H9 (cell line): ENCODE results near the gene AKR1C2. TPM values are rescaled to one million over a fixed set of nuclear protein-coding genes. Genes with fewer than 3 reads are reported as not detected.
"Not testable (repeated sequence)": the region's sequence is repeated elsewhere in the genome, so short reads cannot be mapped to it uniquely, and the experiment has no call there.

Experiments
- DNase-seq: peaks from one replicate; pipeline ENCODE4 v3.0.0-alpha.2; 2017
- H2AFZ ChIP-seq: one replicate; pipeline ENCODE4 v1.6.1; 2013; ENCODE audit warnings: mild to moderate bottlenecking, low read length, control low read depth, moderate library complexity
- H2AK5ac ChIP-seq: 2 replicates; pipeline ENCODE4 v1.6.1; 2013; ENCODE audit warnings: low read length, control low read depth, mixed read lengths; ENCODE audit not compliant: insufficient read length
- H2BK120ac ChIP-seq: one replicate; pipeline ENCODE4 v1.6.1; 2013; ENCODE audit warnings: low read depth, mild to moderate bottlenecking, low read length, control low read depth, inconsistent platforms; ENCODE audit not compliant: poor library complexity, severe bottlenecking
- H2BK12ac ChIP-seq: 2 replicates; pipeline ENCODE4 v1.6.1; 2013; ENCODE audit warnings: low read length, control low read depth, mixed read lengths, low read depth; ENCODE audit not compliant: insufficient read length
- H2BK15ac ChIP-seq: 2 replicates; pipeline ENCODE4 v1.6.1; 2013; ENCODE audit warnings: low read depth, low read length, control low read depth
- H2BK20ac ChIP-seq: one replicate; pipeline ENCODE4 v1.6.1; 2013; ENCODE audit warnings: low read depth, mild to moderate bottlenecking, low read length, control low read depth, inconsistent platforms; ENCODE audit not compliant: poor library complexity, severe bottlenecking
- H2BK5ac ChIP-seq: 2 replicates; pipeline ENCODE4 v1.6.1; 2013; ENCODE audit warnings: low read length, control low read depth, mixed read lengths; ENCODE audit not compliant: insufficient read length
- H3K14ac ChIP-seq: 2 replicates; pipeline ENCODE4 v1.6.1; 2013; ENCODE audit warnings: low read length, control low read depth; ENCODE audit not compliant: insufficient read depth
- H3K18ac ChIP-seq: 2 replicates; pipeline ENCODE4 v1.6.1; 2013; ENCODE audit warnings: low read depth, mild to moderate bottlenecking, mixed read lengths, low read length, control low read depth; ENCODE audit not compliant: insufficient read length
- H3K23ac ChIP-seq: 2 replicates; pipeline ENCODE4 v1.6.1; 2013; ENCODE audit warnings: low read length, control low read depth, mixed read lengths, low read depth; ENCODE audit not compliant: insufficient read length
- H3K23me2 ChIP-seq: 2 replicates; pipeline ENCODE4 v1.6.1; 2013; ENCODE audit warnings: low read depth, mild to moderate bottlenecking, mixed read lengths, low read length, control low read depth; ENCODE audit not compliant: insufficient read length, poor library complexity, severe bottlenecking
- H3K27ac ChIP-seq: 2 replicates; pipeline ENCODE4 v1.5.1; 2013; ENCODE audit warnings: low read length, control low read depth, mixed read lengths, low read depth; ENCODE audit not compliant: insufficient read length
- H3K27me3 ChIP-seq: 2 replicates; pipeline ENCODE4 v1.6.1; 2013; ENCODE audit warnings: low read length, control low read depth, inconsistent platforms; ENCODE audit not compliant: insufficient read depth
- H3K4ac ChIP-seq: 2 replicates; pipeline ENCODE4 v1.6.1; 2013; ENCODE audit warnings: low read depth, mild to moderate bottlenecking, control low read depth, inconsistent platforms, low read length, moderate library complexity
- H3K4me1 ChIP-seq: 2 replicates; pipeline ENCODE4 v1.6.1; 2013; ENCODE audit warnings: low read length, control low read depth, inconsistent platforms; ENCODE audit not compliant: insufficient read depth
- H3K4me2 ChIP-seq: 2 replicates; pipeline ENCODE4 v1.6.1; 2013; ENCODE audit warnings: low read length, control low read depth, mixed read lengths; ENCODE audit not compliant: insufficient read length, insufficient read depth
- H3K56ac ChIP-seq: 2 replicates; pipeline ENCODE4 v1.6.1; 2013; ENCODE audit warnings: low read depth, mild to moderate bottlenecking, mixed read lengths, low read length, control low read depth; ENCODE audit not compliant: insufficient read length
- H3K79me1 ChIP-seq: 2 replicates; pipeline ENCODE4 v1.6.1; 2013; ENCODE audit warnings: low read depth, mild to moderate bottlenecking, moderate library complexity, low read length, control low read depth, inconsistent platforms; ENCODE audit not compliant: insufficient read depth, poor library complexity, severe bottlenecking
- H3K79me2 ChIP-seq: 2 replicates; pipeline ENCODE4 v1.6.1; 2013; ENCODE audit warnings: low read length, control low read depth, inconsistent platforms; ENCODE audit not compliant: insufficient read depth
- H3K9ac ChIP-seq: 2 replicates; pipeline ENCODE4 v1.6.1; 2013; ENCODE audit warnings: low read length, control low read depth, mixed read lengths; ENCODE audit not compliant: insufficient read length; ENCODE audit errors: extremely low read depth
- H3K9me3 ChIP-seq: one replicate; pipeline ENCODE4 v1.6.1; 2013; ENCODE audit warnings: low read depth, low read length, inconsistent platforms; ENCODE audit not compliant: control insufficient read depth
- H3T11ph ChIP-seq: one replicate; pipeline ENCODE4 v1.6.1; 2013; ENCODE audit warnings: mild to moderate bottlenecking, low read length, control low read depth, inconsistent platforms
- H4K20me1 ChIP-seq: one replicate; pipeline ENCODE4 v1.6.1; 2013; ENCODE audit not compliant: control insufficient read depth, insufficient read length, insufficient read depth
- H4K5ac ChIP-seq: 2 replicates; pipeline ENCODE4 v1.6.1; 2013; ENCODE audit warnings: low read depth, mild to moderate bottlenecking, mixed read lengths, low read length, control low read depth; ENCODE audit not compliant: insufficient read length
- H4K8ac ChIP-seq: replicated peaks from 2 replicates; pipeline ENCODE4 v1.6.1; 2013; ENCODE audit warnings: low read length, control low read depth, mixed read lengths, low read depth; ENCODE audit not compliant: insufficient read length
- H4K91ac ChIP-seq: 2 replicates; pipeline ENCODE4 v1.6.1; 2013; ENCODE audit warnings: low read depth, mild to moderate bottlenecking, moderate library complexity, mixed read lengths, low read length, control low read depth; ENCODE audit not compliant: insufficient read length
- H3K27ac Mint-ChIP-seq, 3 experiments: 2 replicates in 2 of 3; 3 replicates in 1 of 3; pipeline ENCODE4 v1.8.0; 2020 to 2021; ENCODE audit warnings: mixed read lengths in 3 of 3, mild to moderate bottlenecking in 1 of 3, moderate library complexity in 1 of 3
- H3K27me3 Mint-ChIP-seq: 2 replicates; pipeline ENCODE4 v1.8.0; 2021; ENCODE audit warnings: low read depth, mild to moderate bottlenecking, moderate library complexity, mixed read lengths
- H3K36me3 Mint-ChIP-seq, 3 experiments: 2 replicates in 2 of 3; 3 replicates in 1 of 3; pipeline ENCODE4 v1.8.0; 2020 to 2021; ENCODE audit warnings: low read depth in 3 of 3, mixed read lengths in 3 of 3; ENCODE audit not compliant: insufficient read depth in 1 of 3
- H3K4me1 Mint-ChIP-seq, 2 experiments: 2 replicates each; pipeline ENCODE4 v1.8.0; 2020; ENCODE audit warnings: mixed read lengths in 2 of 2
- H3K4me3 Mint-ChIP-seq, 2 experiments: 2 replicates in 1 of 2; 3 replicates in 1 of 2; pipeline ENCODE4 v1.8.0; 2020 to 2021; ENCODE audit warnings: mild to moderate bottlenecking in 2 of 2, mixed read lengths in 2 of 2, moderate library complexity in 1 of 2
- H3K9me3 Mint-ChIP-seq, 2 experiments: 2 replicates in 1 of 2; 3 replicates in 1 of 2; pipeline ENCODE4 v1.8.0; 2020; ENCODE audit warnings: mild to moderate bottlenecking in 2 of 2, mixed read lengths in 2 of 2, moderate library complexity in 1 of 2
- WGBS: extraction: QIAGEN DNeasy Blood & Tissue Kit; methylation state at CpG from one replicate; pipeline ENCODE4 v1.1.7; 2013; ENCODE audit warnings: missing lambda C conversion rate, low lambda C conversion rate, mixed read lengths; ENCODE audit not compliant: insufficient read length; ENCODE audit errors: extremely low coverage; 5-methylcytosine and 5-hydroxymethylcytosine counted together
- long read RNA-seq: library from polyadenylated mRNA; unstranded; transcript quantifications from one replicate; pipeline ENCODE4 v2.0.0, GENCODE V29; 2020
- total RNA-seq: library from RNA; stranded (reverse); gene quantifications from 2 replicates; pipeline ENCODE4 v1.2.1, GENCODE V29; 2021

AKR1C2 gene
- total RNA-seq: 0.74 and 0.83 TPM in 2 replicates
- long read RNA-seq: 0 reads

DNA sequence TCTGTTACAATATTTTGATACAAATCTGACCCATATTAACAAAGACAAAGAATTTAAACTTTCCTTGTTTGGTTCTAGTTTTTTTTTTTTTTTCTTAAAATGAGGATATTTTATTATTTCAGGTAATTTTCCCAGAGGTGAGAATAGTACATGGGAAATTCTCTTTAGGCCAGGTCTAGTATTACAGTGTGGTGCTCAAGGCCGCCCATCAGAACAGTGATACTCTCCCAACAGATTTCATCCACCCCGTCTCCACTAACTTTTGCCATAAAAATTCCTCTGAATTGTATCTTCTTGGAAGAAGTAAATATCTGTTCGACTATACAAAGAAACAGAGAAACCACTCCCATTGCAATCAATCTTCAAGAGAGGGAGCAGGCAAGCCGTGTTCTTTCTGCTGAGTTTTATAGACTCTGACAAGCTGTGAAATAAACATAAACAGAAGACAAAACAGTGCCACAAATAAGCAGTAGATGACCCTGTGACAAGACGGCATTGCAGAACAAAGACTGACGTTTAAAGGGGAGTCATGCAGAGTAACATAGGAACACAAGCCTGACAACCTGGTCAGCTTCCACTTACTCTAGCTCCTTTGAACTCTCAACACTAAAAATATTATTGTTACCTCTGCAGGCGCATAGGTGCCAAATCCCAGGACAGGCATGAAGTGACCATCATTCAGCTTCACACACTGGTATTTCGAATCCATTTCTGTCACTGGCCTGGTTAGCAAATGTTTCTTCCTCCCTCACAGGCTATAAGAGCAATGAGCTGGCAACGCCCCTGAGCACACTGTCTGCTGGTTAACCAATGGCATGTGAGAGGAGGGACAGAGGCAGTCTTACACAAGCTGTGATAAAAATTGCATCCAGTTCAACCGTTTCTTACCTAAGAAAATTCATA lies at the start of gene AKR1C2:
Gene AKR1C2 (minus strand): TSS at position 731 of the 903 bp plus-strand sequence. CDS start 22 bp downstream, at position 709.
- H2BK5ac ChIP-seq, H3K9ac ChIP-seq, H2BK20ac ChIP-seq, H3K27ac Mint-ChIP-seq, H3K4me2 ChIP-seq, H3K4me1 Mint-ChIP-seq, H2BK120ac ChIP-seq, H3K4me3 Mint-ChIP-seq, H3K79me1 ChIP-seq, H2BK15ac ChIP-seq, H3K27me3 ChIP-seq, H3K27me3 Mint-ChIP-seq, H2BK12ac ChIP-seq, H2AFZ ChIP-seq, H4K8ac ChIP-seq, DNase-seq, H3K36me3 Mint-ChIP-seq, H3K4ac ChIP-seq, H3K79me2 ChIP-seq, H3K23me2 ChIP-seq, H3K14ac ChIP-seq, H2AK5ac ChIP-seq, H3K9me3 ChIP-seq, H3K27ac ChIP-seq, H3K23ac ChIP-seq, H3K4me1 ChIP-seq, H4K20me1 ChIP-seq, H4K91ac ChIP-seq, H3K18ac ChIP-seq, H3T11ph ChIP-seq, H4K5ac ChIP-seq, H3K56ac ChIP-seq: not testable (repeated sequence)
- no CpG with 5 or more reads among the region's 10 CpGs for WGBS
- H3K9me3 Mint-ChIP-seq: peaks cover 0 to 29% of the 10 kb centered on the region in 2 experiments; a peak in 3 of 5 replicates

DNA sequence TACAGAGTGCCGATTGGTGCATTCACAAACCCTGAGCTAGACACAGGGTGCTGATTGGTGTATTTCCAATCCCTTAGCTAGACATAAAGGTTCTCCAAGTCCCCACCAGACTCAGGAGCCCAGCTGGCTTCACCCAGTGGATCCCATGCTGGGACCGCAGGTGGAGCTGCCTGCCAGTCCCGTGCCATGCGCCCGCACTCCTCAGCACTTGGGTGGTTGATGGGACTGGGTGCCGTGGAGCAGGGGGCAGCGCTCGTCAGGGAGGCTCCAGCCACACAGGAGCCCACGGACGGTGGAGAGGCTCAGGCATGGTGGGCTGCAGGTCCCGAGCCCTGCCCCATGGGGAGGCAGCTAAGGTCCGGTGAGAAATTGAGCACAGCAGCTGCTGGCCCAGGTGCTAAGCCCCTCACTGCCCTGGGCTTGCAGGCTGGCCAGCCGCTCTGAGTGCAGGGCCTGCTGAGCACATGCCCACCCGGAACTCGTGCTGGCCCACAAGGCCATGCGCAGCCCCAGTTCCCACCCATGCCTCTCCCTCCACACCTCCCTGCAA lies 49.4 kb upstream of the AKR1C2 start:
- H2BK12ac ChIP-seq, H3K18ac ChIP-seq, H2AK5ac ChIP-seq, H3K23ac ChIP-seq, H3K4ac ChIP-seq, H3K27ac ChIP-seq, H3K23me2 ChIP-seq, H4K20me1 ChIP-seq, DNase-seq, H2BK5ac ChIP-seq, H3K4me1 Mint-ChIP-seq, H3K27ac Mint-ChIP-seq, H2BK120ac ChIP-seq, H3K56ac ChIP-seq, H3K4me1 ChIP-seq, H4K8ac ChIP-seq, H3K9ac ChIP-seq, H3K79me1 ChIP-seq, H2BK15ac ChIP-seq, H3T11ph ChIP-seq, H3K4me3 Mint-ChIP-seq, H3K9me3 ChIP-seq, H3K36me3 Mint-ChIP-seq, H2BK20ac ChIP-seq, H4K91ac ChIP-seq, H3K79me2 ChIP-seq, H2AFZ ChIP-seq, H3K27me3 ChIP-seq, H4K5ac ChIP-seq, H3K4me2 ChIP-seq, H3K27me3 Mint-ChIP-seq, H3K14ac ChIP-seq: not testable (repeated sequence)
- no CpG with 5 or more reads among the region's 16 CpGs for WGBS
- peaks cover 20 to 57% of the 10 kb centered on the region in 2 experiments for H3K9me3 Mint-ChIP-seq
